Measurements from ENCODE around the gene SMARCAD1.

The SMARCAD1 gene

GRCh38 chr4:94207469-94208224 is at the start of gene SMARCAD1:
Gene SMARCAD1, plus strand, starts transcription at chr4:94207865. Its CDS starts 530 bp downstream, at chr4:94208395.
- DNase-seq, result peak; percentile 96 to 99 (median 98)

- DNase-seq, result no peak
These were observed 48.8 kb upstream of the SMARCAD1 start for GRCh38 chr4:94158883-94159282.

GRCh38 chr4:94159790-94160189 is 47.9 kb upstream of the SMARCAD1 start:
- no peak for DNase-seq

GRCh38 chr4:94160774-94161173 is 46.9 kb upstream of the SMARCAD1 start:
- DNase-seq, result no peak

GRCh38 chr4:94165256-94165655 is 42.4 kb upstream of the SMARCAD1 start:
- no peak for DNase-seq

GRCh38 chr4:94168321-94168720 is 39.3 kb upstream of the SMARCAD1 start:
- DNase-seq, result no peak

GRCh38 chr4:94169803-94170372 is 37.8 kb upstream of the SMARCAD1 start:
- no peak for DNase-seq

- DNase-seq, result no peak
These were observed 36.0 kb upstream of the SMARCAD1 start for GRCh38 chr4:94171616-94172015.

- no peak for DNase-seq
These were observed 32.0 kb upstream of the SMARCAD1 start for GRCh38 chr4:94175553-94176261.

GRCh38 chr4:94177822-94178221 is 29.8 kb upstream of the SMARCAD1 start:
- DNase-seq, result no peak

- no peak for DNase-seq
These were observed 25.9 kb upstream of the SMARCAD1 start for GRCh38 chr4:94181815-94182214.

GRCh38 chr4:94202769-94203168 is 4.9 kb upstream of the SMARCAD1 start:
- no peak for DNase-seq

GRCh38 chr4:94208266-94208665 is 601 bp downstream of the SMARCAD1 start:
- no peak for DNase-seq

- DNase-seq, result peak in 1 of 3 experiments; percentile 19
These were observed 1.3 kb downstream of the SMARCAD1 start for GRCh38 chr4:94208918-94209317.

GRCh38 chr4:94211861-94212260 is 4.2 kb downstream of the SMARCAD1 start:
- DNase-seq, result no peak

GRCh38 chr4:94214703-94215319 is 7.1 kb downstream of the SMARCAD1 start:
- no peak for DNase-seq

GRCh38 chr4:94216394-94216793 is 8.7 kb downstream of the SMARCAD1 start:
- no peak for DNase-seq

- no peak for DNase-seq
These were observed 11.7 kb downstream of the SMARCAD1 start for GRCh38 chr4:94219402-94219801.

GRCh38 chr4:94221916-94222315 is 14.3 kb downstream of the SMARCAD1 start:
- DNase-seq, result no peak

- DNase-seq, result no peak
These were observed 17.8 kb downstream of the SMARCAD1 start for GRCh38 chr4:94225449-94225848.

GRCh38 chr4:94226763-94227162 is 19.1 kb downstream of the SMARCAD1 start:
- DNase-seq, result no peak

- no peak for DNase-seq
These were observed 21.0 kb downstream of the SMARCAD1 start for GRCh38 chr4:94228493-94229216.

- no peak for DNase-seq
These were observed 24.9 kb downstream of the SMARCAD1 start for GRCh38 chr4:94232519-94232918.
